GM06990 (cell line): ENCODE results near the gene VPS26B.

Experiments
- DNase-seq: peaks from one replicate; pipeline ENCODE4 v3.0.0-alpha.2; 2011; ENCODE audit not compliant: insufficient read length; ENCODE audit errors: extremely low read depth
- H3K27me3 ChIP-seq: replicated peaks from 2 replicates; pipeline ENCODE4 v1.6.0; 2011; ENCODE audit warnings: low read length; ENCODE audit not compliant: control insufficient read depth, insufficient read depth
- H3K36me3 ChIP-seq: 2 replicates; pipeline ENCODE4 v1.5.1; 2011; ENCODE audit warnings: low read length; ENCODE audit not compliant: control insufficient read depth, insufficient read depth
- H3K4me3 ChIP-seq: replicated peaks from 2 replicates; pipeline ENCODE4 v1.5.1; 2011; ENCODE audit warnings: low read depth, mild to moderate bottlenecking, control low read depth, low read length
- TF ChIP-seq, protein P1 (sequence below): IDR thresholded peaks from 2 replicates; pipeline ENCODE4 v1.5.1; 2011; ENCODE audit warnings: low read length, control low read depth, mild to moderate bottlenecking, inconsistent platforms; ENCODE audit not compliant: insufficient read depth, poor library complexity, severe bottlenecking

VPS26B gene

DNA sequence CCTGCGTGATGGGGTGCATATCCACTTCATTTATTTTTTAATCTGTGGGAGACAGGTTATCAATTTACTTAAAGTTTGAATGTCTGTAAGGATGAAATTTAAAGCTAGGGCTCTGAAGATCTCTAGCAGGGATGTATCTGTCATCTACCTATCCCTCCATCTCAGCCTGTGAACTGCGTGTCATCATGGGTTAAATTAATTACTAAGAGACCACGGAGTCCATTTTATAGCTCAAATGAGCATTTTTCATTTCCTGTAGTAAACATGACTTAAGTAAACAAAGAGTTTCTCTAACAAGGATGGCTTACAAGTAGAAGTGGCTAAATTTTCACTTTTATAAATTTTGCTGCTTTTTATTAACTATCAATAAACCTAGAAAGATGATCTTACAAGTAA lies 48.8 kb downstream of the VPS26B start:
- DNase-seq, result no peak
- TF ChIP-seq, protein P1, sequence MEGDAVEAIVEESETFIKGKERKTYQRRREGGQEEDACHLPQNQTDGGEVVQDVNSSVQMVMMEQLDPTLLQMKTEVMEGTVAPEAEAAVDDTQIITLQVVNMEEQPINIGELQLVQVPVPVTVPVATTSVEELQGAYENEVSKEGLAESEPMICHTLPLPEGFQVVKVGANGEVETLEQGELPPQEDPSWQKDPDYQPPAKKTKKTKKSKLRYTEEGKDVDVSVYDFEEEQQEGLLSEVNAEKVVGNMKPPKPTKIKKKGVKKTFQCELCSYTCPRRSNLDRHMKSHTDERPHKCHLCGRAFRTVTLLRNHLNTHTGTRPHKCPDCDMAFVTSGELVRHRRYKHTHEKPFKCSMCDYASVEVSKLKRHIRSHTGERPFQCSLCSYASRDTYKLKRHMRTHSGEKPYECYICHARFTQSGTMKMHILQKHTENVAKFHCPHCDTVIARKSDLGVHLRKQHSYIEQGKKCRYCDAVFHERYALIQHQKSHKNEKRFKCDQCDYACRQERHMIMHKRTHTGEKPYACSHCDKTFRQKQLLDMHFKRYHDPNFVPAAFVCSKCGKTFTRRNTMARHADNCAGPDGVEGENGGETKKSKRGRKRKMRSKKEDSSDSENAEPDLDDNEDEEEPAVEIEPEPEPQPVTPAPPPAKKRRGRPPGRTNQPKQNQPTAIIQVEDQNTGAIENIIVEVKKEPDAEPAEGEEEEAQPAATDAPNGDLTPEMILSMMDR, result no peak
- Histone ChIP-seq H3K36me3 (no peaks in the 10 kb centered on the region), H3K27me3 (no peaks in the 10 kb centered on the region; the same call in 1 of the 2 replicates), H3K4me3 (no peak overlapping the region)

- TF ChIP-seq, protein P1, result no peak
- DNase-seq, result no peak
- no peak overlapping the region; the same call in 1 of the 2 replicates for H3K4me3 ChIP-seq
- H3K27me3 ChIP-seq, result no peaks in the 10 kb centered on the region; the same call in 1 of the 2 replicates
- H3K36me3 ChIP-seq, result no peaks in the 10 kb centered on the region
Observed at GRCh38 chr11:134275188-134275533, 50.7 kb downstream of the VPS26B start.

DNA sequence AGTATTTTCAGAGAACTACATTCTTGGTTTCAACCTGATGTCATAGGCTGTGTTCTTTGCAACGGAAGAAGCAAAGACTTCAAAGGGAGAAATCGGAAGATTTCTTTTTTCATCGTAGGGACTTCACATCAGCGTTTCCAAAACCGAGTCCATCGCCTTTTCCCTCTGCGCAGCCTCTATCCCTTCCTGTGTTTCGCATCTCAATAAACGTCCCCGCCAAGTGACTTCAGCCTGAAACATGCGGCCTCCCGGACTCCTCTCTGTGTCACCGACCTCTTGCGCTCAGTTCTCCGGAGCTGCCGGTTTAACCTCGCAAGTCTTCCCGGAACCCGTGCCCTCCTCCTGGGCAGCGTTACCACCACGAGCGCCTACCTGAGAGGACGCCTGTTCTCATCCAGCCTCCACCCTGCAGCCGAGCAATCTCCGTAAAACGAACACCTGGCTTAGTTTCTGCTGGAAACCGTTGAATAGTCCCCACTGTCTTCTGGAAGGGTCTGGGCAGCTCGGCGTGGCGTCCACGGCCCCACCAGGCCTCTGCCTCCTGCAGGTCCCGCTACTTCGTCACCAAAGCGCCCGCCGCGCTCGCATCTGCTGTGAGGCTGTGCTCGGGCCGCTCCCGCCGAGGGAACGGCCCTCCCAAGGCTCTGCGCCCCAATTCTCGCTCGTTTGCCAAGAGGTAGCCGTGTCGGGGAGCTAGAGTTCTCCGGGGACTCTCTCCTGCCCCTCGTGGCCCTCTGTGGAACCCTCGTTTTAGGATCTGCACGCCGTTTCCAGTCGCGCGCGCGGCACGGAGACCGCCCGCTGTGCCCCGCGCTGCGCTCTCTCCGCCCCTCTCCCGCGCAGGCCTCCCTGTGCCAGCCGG lies 51.3 kb downstream of the VPS26B start, which contains the start of gene GLB1L3:
Gene GLB1L3 (plus strand): TSS at position 846 of the 862 bp plus-strand sequence. CDS start 362 bp downstream, outside the sequence.
- DNase-seq, result peak; percentile 68
- H3K4me3 ChIP-seq, result peak within 1 kb of the TSS; percentile 51
- H3K36me3 ChIP-seq, result no peaks in the 10 kb centered on the region
- no peaks in the 10 kb centered on the region; the same call in 1 of the 2 replicates for H3K27me3 ChIP-seq
- TF ChIP-seq, protein P1, result peak; percentile 54

DNA sequence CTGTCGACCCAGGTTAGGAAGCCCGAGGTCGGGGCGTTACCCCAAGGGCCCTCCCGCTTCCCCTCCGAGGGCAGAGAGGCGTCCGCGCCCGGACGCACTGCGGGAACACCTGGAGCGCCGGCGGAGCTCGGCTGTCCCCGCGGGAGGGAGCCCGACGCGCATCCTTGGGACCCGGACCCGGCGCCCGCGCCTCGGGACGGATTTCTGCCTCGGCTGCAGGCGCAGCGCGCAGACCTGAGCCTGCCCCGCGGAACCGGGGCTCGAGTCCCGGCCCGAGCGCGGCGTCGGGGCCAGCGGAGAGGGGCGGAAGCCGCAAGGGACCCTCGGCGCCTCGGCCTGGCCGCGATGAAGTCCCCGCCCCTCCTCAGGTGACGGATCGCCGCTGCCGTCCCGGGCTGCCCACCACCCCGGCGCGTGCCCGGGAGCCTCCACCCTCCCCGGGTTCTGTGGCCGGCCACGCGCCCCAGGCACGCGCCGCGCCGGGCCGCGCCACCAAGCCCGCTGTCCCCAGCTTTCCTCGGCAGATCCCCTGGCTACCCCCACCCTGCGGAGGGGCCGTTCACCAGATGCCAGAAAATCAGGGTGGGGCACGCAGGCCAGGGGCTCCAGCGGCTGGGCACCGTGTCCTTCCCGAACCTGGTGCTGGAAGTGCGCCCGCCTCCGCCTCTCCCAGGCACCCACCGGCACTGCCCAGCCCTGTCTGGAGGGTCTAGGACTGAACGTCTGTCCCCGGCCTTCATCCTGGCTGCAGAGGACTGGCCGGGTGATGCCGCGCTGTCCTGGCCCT lies 52.1 kb downstream of the VPS26B start:
- Histone ChIP-seq H3K4me3 (peak overlapping the region; percentile 20; the same call in 1 of the 2 replicates), H3K27me3 (no peaks in the 10 kb centered on the region; the same call in 1 of the 2 replicates), H3K36me3 (no peaks in the 10 kb centered on the region)
- no peak for DNase-seq
- TF ChIP-seq, protein P1, result no peak

GRCh38 chr11:134277183-134278001 lies 52.9 kb downstream of the VPS26B start:
- no peak overlapping the region for H3K4me3 ChIP-seq
- H3K36me3 ChIP-seq, result no peaks in the 10 kb centered on the region
- DNase-seq, result no peak
- TF ChIP-seq, protein P1, result no peak
- H3K27me3 ChIP-seq, result no peaks in the 10 kb centered on the region; the same call in 1 of the 2 replicates
